ENCODE data around the gene DNAH14.

DNAH14 gene

DNA sequence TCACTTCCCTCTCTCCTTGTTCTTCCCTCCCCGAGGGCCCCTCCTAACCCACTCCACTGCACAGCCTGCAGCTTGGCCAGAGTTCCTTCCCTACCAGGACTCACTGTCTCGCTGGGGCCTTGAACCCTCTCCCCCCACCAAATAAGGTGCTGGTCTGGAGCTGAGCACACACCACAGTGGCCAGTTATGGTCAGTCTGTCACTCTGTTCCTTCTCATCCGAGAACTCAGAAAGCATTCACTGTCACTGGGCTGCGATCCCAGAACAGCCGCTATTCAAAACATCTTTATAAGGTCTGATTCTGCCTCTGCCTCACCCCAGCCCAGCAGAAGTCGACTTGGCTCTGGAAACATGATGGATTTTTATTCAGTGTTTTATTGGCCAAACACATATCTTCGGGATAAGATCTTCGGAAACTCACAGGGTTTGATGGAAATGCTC, 518.2 kb downstream of the DNAH14 start:
- TF ChIP-seq FOXM1 (IDR thresholded peaks at IDR 0.05; ENCODE audit: borderline replicate concordance, low read depth), result no peak
- no peak for TF ChIP-seq USF1 (IDR thresholded peaks at IDR 0.05)
- TF ChIP-seq YY1 (IDR thresholded peaks at IDR 0.05; ENCODE audit: low read depth), result no peak
- TF ChIP-seq NFIC (IDR thresholded peaks at IDR 0.05), result no peak
- TF ChIP-seq REST (IDR thresholded peaks at IDR 0.05; ENCODE audit: low read depth), result no peak
- no peak for TF ChIP-seq TCF12 (IDR thresholded peaks at IDR 0.05; ENCODE audit: low read depth)
- no peak for TF ChIP-seq MAX (IDR thresholded peaks at IDR 0.05)
- no peak for TF ChIP-seq TEAD4 (IDR thresholded peaks at IDR 0.05)
- no peak for TF ChIP-seq TAF1 (IDR thresholded peaks at IDR 0.05; ENCODE audit: low read depth)
- no peak for TF ChIP-seq ZBTB7A (IDR thresholded peaks at IDR 0.05; ENCODE audit: low read depth)

- no peak for TF ChIP-seq CREB1 (IDR thresholded peaks at IDR 0.05; ENCODE audit: low read depth)
- TF ChIP-seq RAD21 (IDR thresholded peaks at IDR 0.05; ENCODE audit: low read depth), result no peak
- TF ChIP-seq USF1 (IDR thresholded peaks at IDR 0.05), result no peak
- TF ChIP-seq TCF12 (IDR thresholded peaks at IDR 0.05; ENCODE audit: low read depth), result no peak
- no peak for TF ChIP-seq NFIC (IDR thresholded peaks at IDR 0.05)
- no peak for TF ChIP-seq MAX (IDR thresholded peaks at IDR 0.05)
- no peak for TF ChIP-seq ZBTB7A (IDR thresholded peaks at IDR 0.05; ENCODE audit: low read depth)
- no peak for TF ChIP-seq FOXM1 (IDR thresholded peaks at IDR 0.05; ENCODE audit: borderline replicate concordance, low read depth)
- no peak for TF ChIP-seq CEBPB (IDR thresholded peaks at IDR 0.05)
- TF ChIP-seq EP300 (IDR thresholded peaks at IDR 0.05; ENCODE audit: borderline replicate concordance), result no peak
Measured at GRCh38 chr1:225448146-225448805, 518.8 kb downstream of the DNAH14 start.

Measured in Ishikawa (cell line).